Tibial nerve (tissue), 4 donors: ENCODE results near the gene KCTD11.

ENCODE experiments used
- EP300 ChIP-seq, 2 donors: sonication (generic); formaldehyde crosslinking; IDR thresholded peaks; one replicate each; pipeline ENCODE4 v1.6.1; 2017; ENCODE audit warnings: antibody characterized with exemption in 2 of 2, mild to moderate bottlenecking in 1 of 2
- POLR2A ChIP-seq, 2 donors: fragments of 450-650 bp; IDR thresholded peaks; one replicate each; pipeline ENCODE4 v1.6.1; 2017; ENCODE audit warnings: antibody characterized with exemption in 2 of 2, mild to moderate bottlenecking in 2 of 2, moderate library complexity in 2 of 2
- TF ChIP-seq, protein P1 (sequence below), 5 experiments: fragments of 200-600 bp in 3 of 5; fragments of 450-650 bp in 2 of 5; sonication (generic) in 3 of 5; IDR thresholded peaks; one replicate each; pipeline ENCODE4 v1.5.1; 2016 to 2019; ENCODE audit warnings: antibody characterized with exemption in 5 of 5, mild to moderate bottlenecking in 3 of 5, moderate library complexity in 2 of 5

DNA sequence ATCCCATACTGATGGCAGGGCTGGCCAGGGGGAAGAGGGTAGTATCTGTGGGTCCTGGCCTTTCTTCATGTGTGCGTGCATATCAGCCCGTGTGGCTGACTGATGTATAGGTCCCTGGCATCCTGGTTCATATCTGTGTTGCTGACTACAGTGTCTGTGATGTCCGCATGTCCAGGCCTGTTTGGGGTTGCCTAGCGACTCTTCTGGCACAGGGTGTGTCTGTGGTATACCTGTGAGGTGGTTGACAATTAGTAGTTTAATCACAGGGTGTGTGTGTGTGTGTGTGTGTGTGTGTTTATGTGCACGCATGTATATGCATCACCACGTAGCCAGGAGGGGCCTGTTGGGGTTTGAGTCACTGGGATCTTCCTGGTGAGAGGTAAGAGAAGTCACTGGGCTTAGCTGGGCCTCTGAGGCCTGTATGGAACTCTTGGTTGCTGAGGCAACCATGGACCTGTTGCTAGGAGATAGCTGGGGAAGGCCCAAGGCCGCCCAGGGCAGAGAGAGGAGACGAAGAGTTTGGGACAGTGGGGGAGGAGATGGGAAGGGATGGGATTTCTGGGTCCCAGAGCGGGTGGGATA lies 2.4 kb downstream of the KCTD11 start:
- TF ChIP-seq, protein P1, sequence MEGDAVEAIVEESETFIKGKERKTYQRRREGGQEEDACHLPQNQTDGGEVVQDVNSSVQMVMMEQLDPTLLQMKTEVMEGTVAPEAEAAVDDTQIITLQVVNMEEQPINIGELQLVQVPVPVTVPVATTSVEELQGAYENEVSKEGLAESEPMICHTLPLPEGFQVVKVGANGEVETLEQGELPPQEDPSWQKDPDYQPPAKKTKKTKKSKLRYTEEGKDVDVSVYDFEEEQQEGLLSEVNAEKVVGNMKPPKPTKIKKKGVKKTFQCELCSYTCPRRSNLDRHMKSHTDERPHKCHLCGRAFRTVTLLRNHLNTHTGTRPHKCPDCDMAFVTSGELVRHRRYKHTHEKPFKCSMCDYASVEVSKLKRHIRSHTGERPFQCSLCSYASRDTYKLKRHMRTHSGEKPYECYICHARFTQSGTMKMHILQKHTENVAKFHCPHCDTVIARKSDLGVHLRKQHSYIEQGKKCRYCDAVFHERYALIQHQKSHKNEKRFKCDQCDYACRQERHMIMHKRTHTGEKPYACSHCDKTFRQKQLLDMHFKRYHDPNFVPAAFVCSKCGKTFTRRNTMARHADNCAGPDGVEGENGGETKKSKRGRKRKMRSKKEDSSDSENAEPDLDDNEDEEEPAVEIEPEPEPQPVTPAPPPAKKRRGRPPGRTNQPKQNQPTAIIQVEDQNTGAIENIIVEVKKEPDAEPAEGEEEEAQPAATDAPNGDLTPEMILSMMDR (IDR thresholded peaks at IDR 0.05), result no peak
- TF ChIP-seq POLR2A (IDR thresholded peaks at IDR 0.05) (no peak), EP300 (IDR thresholded peaks at IDR 0.05) (no peak)
